ENCODE data around the gene CACNA1I. TPM values are rescaled to one million over a fixed set of nuclear protein-coding genes. Genes with fewer than 3 reads are reported as not detected.

Gene CACNA1I
- total and polyA plus RNA-seq, 7 donors: 0.01 to 0.14 (median 0.04) TPM; not detected in 2

- intact Hi-C loops (cut with DNase I): no loop called here
- no peak for ATAC-seq
- no peaks in the 10 kb centered on the region for H3K9me3 ChIP-seq
- H3K4me1 ChIP-seq: no peaks in the 10 kb centered on the region
- no peak for DNase-seq
- no peak overlapping the region for H3K27ac ChIP-seq
- TF ChIP-seq CTCF (IDR thresholded peaks at IDR 0.05): no peak
- no peak overlapping the region for H3K4me3 ChIP-seq
- H3K27me3 ChIP-seq (ENCODE audit: insufficient read depth in 3 of 3, low read length in 2 of 3): peaks cover 0 to 61% (median 22%) of the 10 kb centered on the region in 3 donors
- no peaks in the 10 kb centered on the region for H3K36me3 ChIP-seq (ENCODE audit: insufficient read depth in 1 of 2, low read depth in 1 of 2)
- 33 to 48% (median 41%) methylated on average over 17 of the region's 17 CpGs for whole genome bisulfite sequencing, 3 donors
Measured at GRCh38 chr22:39656495-39657490, 86.2 kb downstream of the CACNA1I start.

GRCh38 chr22:39658367-39658766 is 87.8 kb downstream of the CACNA1I start:
- DNase-seq (no peak), ATAC-seq (no peak)
- Histone ChIP-seq H3K4me1 (no peaks in the 10 kb centered on the region), H3K36me3 (ENCODE audit: insufficient read depth in 1 of 2, low read depth in 1 of 2) (no peaks in the 10 kb centered on the region), H3K27ac (no peak overlapping the region), H3K4me3 (no peak overlapping the region), H3K27me3 (ENCODE audit: insufficient read depth in 3 of 3, low read length in 2 of 3) (peaks cover 0 to 77% (median 33%) of the 10 kb centered on the region in 3 donors), H3K9me3 (no peaks in the 10 kb centered on the region)
- no peak for TF ChIP-seq CTCF (IDR thresholded peaks at IDR 0.05)
- intact Hi-C loops (cut with DNase I): no loop called here
- WGBS, 3 donors: 42 to 51% (median 47%) methylated on average over 10 of the region's 10 CpGs

- Histone ChIP-seq H3K27me3 (ENCODE audit: insufficient read depth in 3 of 3, low read length in 2 of 3) (peaks cover 0 to 82% (median 34%) of the 10 kb centered on the region in 3 donors), H3K27ac (no peak overlapping the region), H3K9me3 (no peaks in the 10 kb centered on the region), H3K36me3 (ENCODE audit: insufficient read depth in 1 of 2, low read depth in 1 of 2) (no peaks in the 10 kb centered on the region), H3K4me3 (no peak overlapping the region), H3K4me1 (no peaks in the 10 kb centered on the region)
- TF ChIP-seq CTCF (IDR thresholded peaks at IDR 0.05): no peak
- WGBS, 3 donors: 88 to 90% (median 90%) methylated on average over 18 of the region's 18 CpGs
- DNase-seq (no peak), ATAC-seq (no peak)
- intact Hi-C loops (cut with DNase I): no loop called here
Measured at GRCh38 chr22:39658806-39659463, 88.4 kb downstream of the CACNA1I start.

GRCh38 chr22:39661501-39661841 is 90.9 kb downstream of the CACNA1I start:
- 22 to 41% (median 35%) methylated on average over 1 of the region's 1 CpG for WGBS, 3 donors
- TF ChIP-seq CTCF (IDR thresholded peaks at IDR 0.05): no peak
- Histone ChIP-seq H3K36me3 (ENCODE audit: insufficient read depth in 1 of 2, low read depth in 1 of 2) (no peaks in the 10 kb centered on the region), H3K4me1 (no peaks in the 10 kb centered on the region), H3K27ac (no peak overlapping the region), H3K9me3 (no peaks in the 10 kb centered on the region), H3K27me3 (ENCODE audit: insufficient read depth in 3 of 3, low read length in 2 of 3) (peaks cover 0 to 87% (median 37%) of the 10 kb centered on the region in 3 donors), H3K4me3 (no peak overlapping the region)
- DNase-seq (no peak), ATAC-seq (no peak)
- intact Hi-C loops (cut with DNase I): no loop called here

Measured in psoas muscle (tissue), 8 donors.